Activated T-helper 1 cell treated with Interleukin-2 at 50 U/mL for 16 hours (primary cell): ENCODE measurements around the gene HOXC4.

Source experiments
- DNase-seq: peaks from one replicate; pipeline ENCODE4 v3.0.0-alpha.2; 2020; ENCODE audit warnings: low read depth

The HOXC4 gene

GRCh38 chr12:54053751-54054741 is at the start of gene HOXC4:
Gene HOXC4 (plus strand): TSS chr12:54053835. CDS start chr12:54053923, 88 bp downstream.
- no peak for DNase-seq

- DNase-seq, result no peak
Observed at GRCh38 chr12:54004063-54004840, 49.4 kb upstream of the HOXC4 start.

- DNase-seq, result no peak
Observed at GRCh38 chr12:54004841-54005530, 48.6 kb upstream of the HOXC4 start.

GRCh38 chr12:54005531-54005852 is 48.1 kb upstream of the HOXC4 start:
- DNase-seq, result no peak

GRCh38 chr12:54005853-54006558 is 47.6 kb upstream of the HOXC4 start:
- DNase-seq, result peak; percentile 64

GRCh38 chr12:54006559-54007220 is 46.9 kb upstream of the HOXC4 start:
- no peak for DNase-seq

GRCh38 chr12:54007538-54008259 is 45.9 kb upstream of the HOXC4 start:
- no peak for DNase-seq

GRCh38 chr12:54008260-54008552 is 45.4 kb upstream of the HOXC4 start:
- no peak for DNase-seq

- no peak for DNase-seq
Observed at GRCh38 chr12:54009171-54010052, 44.2 kb upstream of the HOXC4 start.

GRCh38 chr12:54010053-54010971 is 43.3 kb upstream of the HOXC4 start:
- no peak for DNase-seq

- DNase-seq, result no peak
Observed at GRCh38 chr12:54010972-54011664, 42.5 kb upstream of the HOXC4 start.

GRCh38 chr12:54011665-54012532 is 41.7 kb upstream of the HOXC4 start:
- DNase-seq, result no peak

GRCh38 chr12:54012631-54013409 is 40.8 kb upstream of the HOXC4 start:
- DNase-seq, result no peak

GRCh38 chr12:54014377-54015017 is 39.1 kb upstream of the HOXC4 start:
- DNase-seq, result no peak

GRCh38 chr12:54015018-54015931 is 38.4 kb upstream of the HOXC4 start:
- no peak for DNase-seq
